GM19035 (cell line): ENCODE data around the gene FARP1.
"Not testable (repeated sequence)": the region's sequence is repeated elsewhere in the genome, so short reads cannot be mapped to it uniquely, and the experiment has no call there.

Source experiments
- ATAC-seq: cut with Tn5 transposase; IDR thresholded peaks from one replicate; pipeline ENCODE4 v1.9.1; 2021; ENCODE audit not compliant: unreplicated experiment

Gene FARP1

GRCh38 chr13:98258226-98258625, 115.3 kb downstream of the FARP1 start:
- no peak for ATAC-seq

GRCh38 chr13:98260357-98261164, 117.7 kb downstream of the FARP1 start:
- ATAC-seq: no peak

- no peak for ATAC-seq
Observed at GRCh38 chr13:98261165-98261702, 118.3 kb downstream of the FARP1 start.

GRCh38 chr13:98262292-98262691, 119.4 kb downstream of the FARP1 start:
- no peak for ATAC-seq

GRCh38 chr13:98263841-98264240, 120.9 kb downstream of the FARP1 start:
- no peak for ATAC-seq

GRCh38 chr13:98264877-98265276, 122.0 kb downstream of the FARP1 start:
- ATAC-seq: no peak

GRCh38 chr13:98265692-98266551, 123.0 kb downstream of the FARP1 start:
- no peak for ATAC-seq

- peak; percentile 83 for ATAC-seq
Observed at GRCh38 chr13:98267080-98267912, 124.4 kb downstream of the FARP1 start.

GRCh38 chr13:98269386-98269785, 126.5 kb downstream of the FARP1 start:
- no peak for ATAC-seq

GRCh38 chr13:98270819-98271218, 127.9 kb downstream of the FARP1 start:
- ATAC-seq: no peak

GRCh38 chr13:98271646-98272045, 128.8 kb downstream of the FARP1 start:
- ATAC-seq: not testable (repeated sequence)

GRCh38 chr13:98272549-98272948, 129.7 kb downstream of the FARP1 start:
- no peak for ATAC-seq

GRCh38 chr13:98273067-98273823, 130.4 kb downstream of the FARP1 start:
- no peak for ATAC-seq

GRCh38 chr13:98273824-98274742, 131.2 kb downstream of the FARP1 start:
- ATAC-seq: no peak

- ATAC-seq: no peak
Observed at GRCh38 chr13:98274921-98275487, 132.1 kb downstream of the FARP1 start.

GRCh38 chr13:98275681-98276171, 132.8 kb downstream of the FARP1 start:
- ATAC-seq: no peak

GRCh38 chr13:98276486-98276885, 133.6 kb downstream of the FARP1 start:
- no peak for ATAC-seq

- no peak for ATAC-seq
Observed at GRCh38 chr13:98278068-98278724, 135.3 kb downstream of the FARP1 start.
